ENCODE data around the gene TBC1D22B. TPM values are rescaled to one million over a fixed set of nuclear protein-coding genes. Genes with fewer than 3 reads are reported as not detected.

Gene TBC1D22B
- total RNA-seq, 1 experiment from 2014 or later, result 12.9 TPM

GRCh38 chr6:37317312-37318038, 59.9 kb downstream of the TBC1D22B start:
- Histone ChIP-seq H3K4me1 (ENCODE audit: insufficient read depth, low read length) (no peaks in the 10 kb centered on the region), H3K79me1 (ENCODE audit: insufficient read depth, low read depth, low read length, poor library complexity, severe bottlenecking) (no peaks in the 10 kb centered on the region), H2BK15ac (ENCODE audit: low read depth, low read length) (no peak overlapping the region)

More at GRCh38 chr6:37317312-37318038, 59.9 kb downstream of the TBC1D22B start:
- H3K14ac ChIP-seq (ENCODE audit: insufficient read depth, low read length), result no peak overlapping the region
- H4K8ac ChIP-seq (replicated peaks; ENCODE audit: insufficient read length, low read depth, low read length), result no peak overlapping the region
- H3K56ac ChIP-seq (ENCODE audit: insufficient read length, low read depth, low read length), result no peak overlapping the region
- H3K9me3 ChIP-seq (ENCODE audit: control insufficient read depth, low read depth, low read length), result no peaks in the 10 kb centered on the region
- H2BK20ac ChIP-seq (ENCODE audit: low read depth, low read length, poor library complexity, severe bottlenecking), result no peak overlapping the region
- H2BK12ac ChIP-seq (ENCODE audit: insufficient read length, low read depth, low read length), result no peak overlapping the region
- no peaks in the 10 kb centered on the region for H3K79me2 ChIP-seq (ENCODE audit: insufficient read depth, low read length)
- no peaks in the 10 kb centered on the region for H3K23me2 ChIP-seq (ENCODE audit: insufficient read length, low read depth, low read length, poor library complexity, severe bottlenecking)
- H3K9ac ChIP-seq (ENCODE audit: extremely low read depth, insufficient read length, low read length), result no peak overlapping the region
- Mint-ChIP-seq H3K27me3 (ENCODE audit: low read depth) (no peaks in the 10 kb centered on the region), H3K4me1 (no peaks in the 10 kb centered on the region; a peak in 1 of 4 replicates), H3K4me3 (no peak overlapping the region), H3K36me3 (ENCODE audit: insufficient read depth in 1 of 3, low read depth in 3 of 3) (peaks cover 2 to 33% (median 28%) of the 10 kb centered on the region in 3 experiments), H3K9me3 (no peaks in the 10 kb centered on the region), H3K27ac (no peak overlapping the region)
- H2AK5ac ChIP-seq (ENCODE audit: insufficient read length, low read length), result no peak overlapping the region
- no peaks in the 10 kb centered on the region for H3K27me3 ChIP-seq (ENCODE audit: insufficient read depth, low read length)
- H3K27ac ChIP-seq (ENCODE audit: insufficient read length, low read depth, low read length), result no peak overlapping the region
- H4K91ac ChIP-seq (ENCODE audit: insufficient read length, low read depth, low read length), result no peak overlapping the region
- no peak overlapping the region for H3K4me2 ChIP-seq (ENCODE audit: insufficient read depth, insufficient read length, low read length)
- DNase-seq, result no peak
- H3K4ac ChIP-seq (ENCODE audit: low read depth, low read length), result no peak overlapping the region
- WGBS (ENCODE audit: extremely low coverage, insufficient read length, low lambda C conversion rate), result 100% methylated on average over 1 of the region's 5 CpGs
- TF ChIP-seq, protein P1, sequence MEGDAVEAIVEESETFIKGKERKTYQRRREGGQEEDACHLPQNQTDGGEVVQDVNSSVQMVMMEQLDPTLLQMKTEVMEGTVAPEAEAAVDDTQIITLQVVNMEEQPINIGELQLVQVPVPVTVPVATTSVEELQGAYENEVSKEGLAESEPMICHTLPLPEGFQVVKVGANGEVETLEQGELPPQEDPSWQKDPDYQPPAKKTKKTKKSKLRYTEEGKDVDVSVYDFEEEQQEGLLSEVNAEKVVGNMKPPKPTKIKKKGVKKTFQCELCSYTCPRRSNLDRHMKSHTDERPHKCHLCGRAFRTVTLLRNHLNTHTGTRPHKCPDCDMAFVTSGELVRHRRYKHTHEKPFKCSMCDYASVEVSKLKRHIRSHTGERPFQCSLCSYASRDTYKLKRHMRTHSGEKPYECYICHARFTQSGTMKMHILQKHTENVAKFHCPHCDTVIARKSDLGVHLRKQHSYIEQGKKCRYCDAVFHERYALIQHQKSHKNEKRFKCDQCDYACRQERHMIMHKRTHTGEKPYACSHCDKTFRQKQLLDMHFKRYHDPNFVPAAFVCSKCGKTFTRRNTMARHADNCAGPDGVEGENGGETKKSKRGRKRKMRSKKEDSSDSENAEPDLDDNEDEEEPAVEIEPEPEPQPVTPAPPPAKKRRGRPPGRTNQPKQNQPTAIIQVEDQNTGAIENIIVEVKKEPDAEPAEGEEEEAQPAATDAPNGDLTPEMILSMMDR (conservative IDR thresholded peaks at IDR 0.05), result no peak
- no peak overlapping the region for H3K18ac ChIP-seq (ENCODE audit: insufficient read length, low read depth, low read length)
- no peak overlapping the region for H2BK120ac ChIP-seq (ENCODE audit: low read depth, low read length, poor library complexity, severe bottlenecking)
- no peak overlapping the region for H2AFZ ChIP-seq (ENCODE audit: low read length)
- H3K23ac ChIP-seq (ENCODE audit: insufficient read length, low read depth, low read length), result no peak overlapping the region
- no peak overlapping the region for H3T11ph ChIP-seq (ENCODE audit: low read length)
- H4K5ac ChIP-seq (ENCODE audit: insufficient read length, low read depth, low read length), result no peak overlapping the region
- H4K20me1 ChIP-seq (ENCODE audit: control insufficient read depth, insufficient read depth, insufficient read length), result no peaks in the 10 kb centered on the region
- H2BK5ac ChIP-seq (ENCODE audit: insufficient read length, low read length), result no peak overlapping the region
